Measurements from ENCODE around the gene FUT7.

GRCh38 chr9:137035937-137036336 is 4.0 kb upstream of the FUT7 start:
- no peak for TF ChIP-seq CTCF (CRISPR knock-in tag; IDR thresholded peaks at IDR 0.05)
- TF ChIP-seq TAF1 (CRISPR knock-in tag; IDR thresholded peaks at IDR 0.05): no peak
- no peak for TF ChIP-seq BHLHE40 (IDR thresholded peaks at IDR 0.05; ENCODE audit: low read length)
- TF ChIP-seq POLR2AphosphoS5 (IDR thresholded peaks at IDR 0.05; ENCODE audit: low read depth, low read length): no peak
- no peak for TF ChIP-seq CENPT (CRISPR knock-in tag; IDR thresholded peaks at IDR 0.05; ENCODE audit: low read depth)
- TF ChIP-seq ZNF672 (CRISPR knock-in tag; IDR thresholded peaks at IDR 0.05): no peak
- TF ChIP-seq KDM5A (IDR thresholded peaks at IDR 0.05; ENCODE audit: borderline replicate concordance, low read length): no peak
- TF ChIP-seq ZBTB7A (CRISPR knock-in tag; IDR thresholded peaks at IDR 0.05): no peak
- no peak for TF ChIP-seq ZBTB46 (CRISPR knock-in tag; IDR thresholded peaks at IDR 0.05; ENCODE audit: borderline replicate concordance)
- no peak for TF ChIP-seq ZSCAN12 (CRISPR knock-in tag; IDR thresholded peaks at IDR 0.05)
- TF ChIP-seq CBX1 (IDR thresholded peaks at IDR 0.05; ENCODE audit: low read depth): no peak
- TF ChIP-seq THAP9 (CRISPR knock-in tag; IDR thresholded peaks at IDR 0.05; ENCODE audit: borderline replicate concordance): no peak
